Stimulated activated CD4-positive, alpha-beta T cell treated with anti-CD3 and anti-CD28 coated beads, TNF-alpha, amount 100 ng/mL, for 48 hours (primary cell): ENCODE measurements around the gene SLC24A2.

Source experiments
- DNase-seq, 3 donors: peaks; one replicate each; pipeline ENCODE4 v3.0.0-alpha.2; 2020; ENCODE audit warnings: low read depth in 3 of 3

The SLC24A2 gene

GRCh38 chr9:19759066-19759465 lies 29.8 kb downstream of the SLC24A2 start:
- no peak for DNase-seq

- DNase-seq, result no peak
Measured at GRCh38 chr9:19757745-19758144, 31.1 kb downstream of the SLC24A2 start.

GRCh38 chr9:19754921-19755320 lies 33.9 kb downstream of the SLC24A2 start:
- DNase-seq, result no peak

- DNase-seq, result no peak
Measured at GRCh38 chr9:19748278-19749126, 40.3 kb downstream of the SLC24A2 start.

- DNase-seq, result no peak
Measured at GRCh38 chr9:19746223-19746622, 42.6 kb downstream of the SLC24A2 start.

- DNase-seq, result no peak
Measured at GRCh38 chr9:19741178-19741577, 47.7 kb downstream of the SLC24A2 start.
